ENCODE data around the gene CFAP119. TPM values are rescaled to one million over a fixed set of nuclear protein-coding genes. Genes with fewer than 3 reads are reported as not detected.
"Not testable (repeated sequence)": the region's sequence is repeated elsewhere in the genome, so short reads cannot be mapped to it uniquely, and the experiment has no call there.

CFAP119 gene
- total RNA-seq, result 3.3 TPM

DNA sequence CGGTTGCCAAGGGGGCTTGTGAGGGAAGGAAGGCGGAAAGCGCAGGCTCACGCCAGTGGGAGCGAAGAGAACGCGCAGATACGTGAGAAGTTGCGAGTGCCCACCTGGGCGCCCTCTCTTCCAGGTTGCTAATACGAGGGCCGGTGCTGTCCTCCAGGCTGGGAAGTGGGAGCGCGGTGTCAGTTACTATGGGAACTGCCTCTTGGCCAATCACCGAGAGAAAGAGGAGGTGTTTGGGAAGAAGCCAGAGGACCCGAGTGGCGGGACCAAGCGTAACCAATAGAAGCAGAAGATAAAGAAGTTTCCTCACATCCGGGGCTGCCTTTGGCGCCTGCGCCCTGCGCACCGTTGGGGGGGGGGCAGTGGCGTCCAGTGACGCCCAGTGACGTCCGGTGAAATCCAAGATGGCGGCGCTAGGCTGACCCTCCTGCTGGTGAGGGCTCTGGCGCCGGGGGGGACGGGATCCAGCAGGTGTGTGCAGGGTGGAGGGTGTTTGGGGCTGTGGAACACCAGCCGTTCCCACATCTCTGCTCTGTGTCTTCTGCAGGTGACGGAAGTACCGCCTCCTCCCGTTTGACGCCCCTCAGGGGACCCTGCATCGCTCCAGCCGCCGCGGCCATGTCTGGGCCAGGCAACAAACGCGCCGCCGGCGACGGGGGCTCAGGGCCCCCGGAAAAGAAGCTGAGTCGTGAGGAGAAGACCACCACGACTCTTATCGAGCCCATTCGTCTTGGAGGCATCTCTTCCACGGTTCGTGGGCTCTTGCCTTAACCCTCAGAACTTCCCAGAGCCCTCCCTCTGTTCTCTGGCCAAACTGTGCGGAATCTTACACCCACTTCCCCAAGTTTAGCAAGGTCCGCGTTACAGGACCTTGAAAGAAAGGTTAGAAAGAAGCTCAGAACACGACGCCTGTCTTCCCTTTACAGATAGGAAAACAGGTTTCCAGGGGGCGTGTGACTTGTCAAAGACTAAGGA lies at the start of gene CFAP119, which contains the start of gene RNF40:
Gene CFAP119, minus strand, starts transcription at position 135 of the 975 bp plus-strand sequence. CDS start 314 bp downstream, outside the sequence.
Gene RNF40, plus strand, starts transcription at position 395 of the 975 bp plus-strand sequence. Its CDS starts 224 bp downstream, at position 619.
- FAIRE-seq, result peak; percentile 94

DNA sequence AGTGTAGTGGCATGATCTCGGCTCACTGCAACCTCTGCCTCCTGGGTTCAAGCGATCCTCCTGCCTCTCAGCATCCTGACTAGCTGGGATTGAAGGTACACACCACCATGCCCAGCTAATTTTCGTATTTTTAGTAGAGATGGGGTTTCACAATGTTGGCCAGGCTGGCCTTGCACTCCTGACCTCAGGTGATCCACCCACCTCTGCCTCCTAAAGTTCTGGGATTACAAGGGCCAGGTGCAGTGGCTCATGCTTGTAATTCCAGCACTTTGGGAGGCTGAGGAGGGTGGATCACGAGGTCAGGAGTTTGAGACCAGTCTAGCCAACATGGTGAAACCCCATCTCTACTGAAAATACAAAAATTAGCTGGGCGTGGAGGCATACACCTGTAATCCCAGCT lies 47.8 kb upstream of the CFAP119 start:
- not testable (repeated sequence) for FAIRE-seq; DNase-seq (ENCODE audit: low spot score in 2 of 2)

More for the DNA sequence above, at the start of gene CFAP119, which contains the start of gene RNF40:
- DNase-seq (ENCODE audit: low spot score in 2 of 2), result peak; percentile 99 to 100

DNA sequence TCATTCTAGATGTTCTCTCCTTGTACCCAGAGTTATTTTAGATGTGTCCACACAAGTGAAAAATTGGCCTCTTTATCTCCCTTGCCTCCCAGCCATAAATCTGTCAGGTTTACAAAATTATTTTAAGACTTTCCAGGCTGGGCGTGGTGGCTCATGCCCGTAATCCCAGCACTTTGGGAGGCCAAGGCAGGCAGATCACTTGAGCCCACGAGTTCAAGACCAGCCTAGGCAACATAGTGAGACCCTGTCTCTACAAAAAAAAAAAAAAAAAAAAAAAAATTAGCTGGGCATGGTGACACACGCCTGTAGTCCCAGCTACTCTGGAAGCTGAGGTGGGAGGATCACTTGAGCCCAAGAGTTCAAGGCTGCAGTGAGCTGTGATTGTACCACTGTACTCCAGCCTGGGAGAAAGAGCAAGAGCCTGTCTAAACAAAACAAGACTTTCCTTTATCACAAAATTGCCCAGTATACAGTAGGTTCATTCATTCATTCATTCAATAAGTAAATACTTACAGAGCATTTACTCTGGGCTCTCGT lies 47.1 kb upstream of the CFAP119 start:
- not testable (repeated sequence) for FAIRE-seq; DNase-seq (ENCODE audit: low spot score in 2 of 2)

DNA sequence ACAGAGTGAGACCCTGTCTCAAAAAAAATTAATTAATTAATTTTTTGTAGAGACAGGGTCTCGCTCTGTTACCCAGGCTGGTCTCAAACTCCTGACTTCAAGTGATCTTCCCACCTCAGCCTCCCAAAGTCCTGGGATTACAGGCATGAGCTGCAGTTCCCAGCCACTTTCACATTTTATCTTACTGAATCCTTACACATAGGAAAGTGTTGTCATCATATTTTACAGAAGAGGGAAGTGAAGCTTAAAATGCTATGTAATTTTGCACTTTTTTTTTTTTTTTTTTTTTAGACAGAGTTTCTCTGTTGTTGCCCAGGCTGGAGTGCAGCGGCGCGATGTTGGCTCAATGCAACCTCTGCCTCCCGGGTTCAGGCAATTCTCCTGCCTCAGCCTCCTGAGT lies 46.3 kb upstream of the CFAP119 start:
- DNase-seq (ENCODE audit: low spot score in 2 of 2) (no peak), FAIRE-seq (no peak)

DNA sequence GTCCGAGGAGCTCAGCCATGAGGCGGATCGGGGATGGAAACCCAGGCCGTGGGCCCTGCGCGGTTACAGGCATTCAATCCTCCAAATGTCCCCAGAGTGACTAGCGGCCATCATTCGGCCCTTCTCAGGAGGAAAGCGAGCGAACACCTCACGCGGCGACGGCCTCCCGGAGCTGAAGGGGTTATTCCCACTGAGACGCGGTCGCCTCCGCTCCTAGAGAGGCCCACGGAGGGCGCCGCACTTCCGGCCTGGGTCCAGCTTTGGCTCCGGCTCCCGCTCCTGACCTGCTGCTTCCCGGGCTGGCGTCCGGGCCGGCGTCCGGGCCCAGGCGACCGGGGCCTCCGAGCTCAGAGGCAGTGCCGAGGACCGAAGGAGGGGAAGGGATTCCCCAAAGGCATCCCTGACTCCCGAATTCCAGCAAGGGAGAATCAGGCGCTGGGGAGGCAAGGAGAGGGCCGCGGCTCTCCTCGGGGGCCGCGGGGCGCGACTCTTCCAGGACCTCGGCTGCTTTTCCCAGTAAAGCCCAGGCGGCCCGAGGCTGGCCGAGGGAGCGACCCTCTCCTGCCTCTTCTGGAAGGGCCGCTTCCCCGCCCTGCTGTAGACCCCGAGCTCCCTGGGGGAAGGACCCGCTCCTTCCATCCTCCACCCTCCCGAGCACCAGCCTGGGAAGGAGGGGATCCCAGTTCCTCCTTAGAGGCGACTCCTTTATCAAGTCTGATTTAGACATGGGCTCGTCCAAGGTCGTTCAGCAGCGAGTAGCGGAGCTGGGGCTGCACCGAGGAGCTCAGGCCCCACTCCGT lies 43.7 kb upstream of the CFAP119 start:
- no peak for FAIRE-seq
- DNase-seq (ENCODE audit: low spot score in 2 of 2), result peak; percentile 88 to 95

DNA sequence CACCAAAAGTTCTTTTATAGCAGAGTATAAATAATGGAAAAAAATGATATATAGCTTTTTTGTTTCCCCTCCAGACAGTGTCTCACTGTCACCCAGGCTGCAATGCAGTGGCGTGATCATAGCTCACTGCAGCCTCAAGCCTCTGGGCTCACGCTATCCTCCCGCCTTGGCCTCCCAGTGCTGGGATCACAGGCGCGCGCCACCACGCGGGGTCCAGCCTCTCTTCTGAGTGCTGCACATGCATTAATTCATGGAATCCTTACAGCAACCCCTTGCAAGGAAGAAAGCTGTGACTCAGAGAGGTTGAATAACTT lies 43.2 kb upstream of the CFAP119 start:
- FAIRE-seq (no peak), DNase-seq (ENCODE audit: low spot score in 2 of 2) (no peak)

DNA sequence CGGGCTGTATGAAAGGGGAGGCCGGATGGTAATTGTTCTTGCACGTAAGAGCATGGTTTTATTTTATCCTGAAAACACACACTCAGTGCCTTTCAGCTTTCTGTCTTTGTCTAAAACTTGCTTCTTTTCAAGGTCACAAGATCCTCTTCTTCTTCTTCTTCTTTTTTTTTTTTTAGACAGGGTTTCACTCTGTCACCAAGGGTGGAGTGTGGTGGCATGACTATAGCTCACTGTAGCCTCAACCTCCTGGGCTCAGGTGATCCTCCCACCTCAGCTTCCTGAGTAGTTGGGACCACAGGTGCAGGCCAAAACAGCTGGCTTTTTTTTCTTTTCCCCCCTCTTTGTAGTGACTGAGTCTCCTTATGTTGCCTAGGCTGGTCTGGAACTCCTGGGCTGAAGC lies 41.1 kb upstream of the CFAP119 start:
- DNase-seq (ENCODE audit: low spot score in 2 of 2) (no peak), FAIRE-seq (no peak)

DNA sequence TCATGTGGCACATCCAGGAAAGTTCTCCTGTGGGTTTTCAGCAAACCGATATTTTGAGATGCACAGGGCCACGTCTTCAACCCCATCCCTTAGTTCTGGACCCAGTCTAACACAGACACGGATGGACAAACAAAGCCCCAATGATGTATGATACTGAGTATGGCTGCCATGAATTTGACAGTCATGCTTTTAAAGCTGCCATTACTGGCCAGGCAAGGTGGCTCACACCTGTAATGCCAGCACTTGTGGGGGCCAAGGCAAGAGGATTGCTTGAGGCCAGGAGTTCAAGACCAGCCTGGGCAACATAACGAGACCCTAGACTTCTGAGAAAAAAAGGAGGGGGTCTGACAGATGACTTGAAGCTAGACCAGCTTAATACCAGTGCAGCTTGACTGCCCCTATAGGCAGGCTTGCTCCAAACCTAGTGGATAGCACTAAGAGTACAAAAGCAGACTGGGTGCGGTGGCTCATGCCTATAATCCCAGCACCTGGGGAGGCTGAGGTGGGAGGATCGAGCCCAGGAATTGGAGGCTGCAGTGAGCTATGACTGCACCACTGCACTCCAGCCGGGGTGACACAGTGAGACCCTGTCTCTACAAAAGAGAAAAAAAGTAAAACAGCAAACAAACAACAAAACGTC lies 35.9 kb upstream of the CFAP119 start:
- DNase-seq (ENCODE audit: low spot score in 2 of 2), result no peak
- no peak for FAIRE-seq

DNA sequence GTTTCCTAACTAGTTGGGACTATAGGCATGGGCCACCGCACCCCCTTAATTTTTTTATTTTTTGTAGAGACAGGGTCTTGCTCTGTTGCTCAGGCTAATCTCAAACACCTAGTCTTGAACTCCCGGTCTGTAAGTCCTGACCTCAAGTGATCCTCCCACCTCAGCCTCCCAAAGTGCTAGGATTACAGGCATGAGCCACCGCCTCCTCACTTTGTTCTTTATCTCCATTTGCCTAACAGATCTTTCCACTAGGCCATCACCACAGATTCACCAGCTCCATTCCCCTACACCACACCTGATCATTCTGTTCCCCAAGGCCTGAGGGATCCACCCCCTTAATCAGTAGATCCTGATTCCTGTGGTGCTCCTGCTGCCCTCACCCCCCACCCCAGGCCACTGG lies 32.8 kb upstream of the CFAP119 start:
- no peak for FAIRE-seq

DNA sequence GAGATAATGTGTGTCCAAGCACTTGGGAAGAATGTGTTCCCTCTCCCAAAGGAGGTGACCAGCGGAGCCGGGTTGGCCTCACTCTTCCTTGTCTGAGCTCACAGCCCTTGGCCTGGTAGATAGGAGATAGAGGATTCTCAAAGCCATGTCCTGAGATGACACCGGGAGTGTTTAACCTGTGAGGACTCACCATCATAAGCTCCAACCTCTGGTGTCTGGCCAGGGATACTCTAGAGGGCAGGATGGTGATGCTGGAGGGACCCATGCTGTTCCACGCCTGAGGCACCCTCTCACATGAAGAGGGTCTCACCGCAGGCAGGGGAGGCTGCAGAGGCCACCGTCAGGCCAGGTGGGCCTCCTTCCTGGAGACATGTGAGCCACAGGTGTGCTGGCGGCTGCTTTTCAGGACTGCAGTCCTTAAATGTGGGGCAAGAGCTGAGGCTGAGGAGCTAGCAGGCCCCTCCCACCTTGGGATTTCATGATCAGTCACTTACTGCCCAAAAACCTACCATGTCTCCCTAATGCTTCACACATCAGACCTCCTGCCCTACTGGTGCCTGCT lies 31.7 kb upstream of the CFAP119 start:
- FAIRE-seq, result no peak
- DNase-seq (ENCODE audit: low spot score in 2 of 2), result no peak

More for the DNA sequence above, 32.8 kb upstream of the CFAP119 start:
- DNase-seq (ENCODE audit: low spot score in 2 of 2), result no peak

DNA sequence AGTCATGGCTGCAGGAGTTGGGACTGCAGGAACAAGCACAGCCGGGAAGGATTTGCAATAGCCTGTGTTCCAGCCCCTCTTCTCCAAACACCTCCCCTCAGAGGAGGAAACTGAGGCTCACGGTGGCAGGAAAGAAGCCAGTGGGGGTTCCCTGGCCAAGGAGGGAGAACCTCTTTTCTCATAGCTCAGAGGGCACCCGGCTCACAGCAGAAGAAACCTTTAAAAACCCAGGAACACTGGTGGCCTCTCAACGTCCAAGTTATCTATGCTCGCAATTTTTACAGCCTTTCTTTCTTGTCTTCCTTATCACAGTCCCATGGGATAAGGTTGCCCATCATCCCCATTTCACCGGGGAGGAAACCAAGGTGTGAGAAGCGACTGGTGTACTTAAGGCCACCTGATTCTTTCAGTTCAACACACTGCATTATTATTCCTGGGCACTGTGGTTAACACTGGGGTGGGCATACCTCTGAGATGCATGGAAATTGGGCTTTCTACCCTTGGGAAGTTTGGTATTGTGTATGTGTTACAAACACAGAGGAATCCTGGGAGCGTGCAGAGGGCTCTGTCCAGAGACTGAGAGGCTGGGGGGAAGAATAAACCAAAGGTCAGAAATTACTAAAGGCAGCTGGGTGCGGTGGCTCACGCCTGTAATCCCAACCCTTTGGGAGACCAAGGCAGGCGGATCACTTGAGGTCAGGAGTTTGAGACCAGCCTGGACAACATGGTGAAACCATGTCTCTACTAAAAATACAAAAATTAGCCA lies 25.9 kb upstream of the CFAP119 start:
- FAIRE-seq (no peak), DNase-seq (ENCODE audit: low spot score in 2 of 2) (no peak)

DNA sequence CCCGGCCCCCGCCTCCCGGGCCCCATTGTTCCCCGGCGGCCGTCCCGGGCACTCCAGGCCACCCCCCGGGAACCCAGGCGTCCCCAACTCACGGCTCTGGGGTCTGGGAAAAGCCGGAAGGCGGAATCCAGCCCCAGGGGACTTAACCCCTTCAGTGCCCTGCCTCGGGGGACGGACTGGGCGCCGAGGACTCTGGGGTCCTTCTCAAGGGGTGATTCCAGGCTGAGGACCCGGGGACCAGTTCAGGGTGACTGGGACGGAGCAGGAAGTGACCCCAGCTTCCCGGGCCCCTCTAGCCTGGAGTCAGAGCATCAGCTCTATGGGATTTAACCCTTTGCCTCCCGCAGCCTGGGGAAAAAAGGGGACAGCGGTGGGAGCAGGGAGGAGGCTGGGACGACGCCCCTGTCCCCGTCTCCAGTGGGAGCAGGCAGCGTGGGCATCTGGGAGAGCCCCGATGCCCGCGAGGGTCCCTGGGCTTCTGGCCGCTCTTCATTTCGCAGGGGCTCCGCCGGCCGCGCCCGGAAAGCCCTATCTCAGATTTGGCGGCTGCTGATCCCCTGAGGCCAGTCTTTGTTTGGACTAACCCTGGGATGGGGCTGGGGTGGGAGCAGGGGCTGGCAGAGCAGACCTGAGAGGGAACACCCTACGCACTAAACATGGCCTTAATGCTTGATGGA lies 25.2 kb upstream of the CFAP119 start, which contains the start of gene ZNF629:
Gene ZNF629, minus strand, starts transcription at position 270 of the 677 bp plus-strand sequence. CDS start 2,723 bp downstream, outside the sequence.
- FAIRE-seq, result no peak

DNA sequence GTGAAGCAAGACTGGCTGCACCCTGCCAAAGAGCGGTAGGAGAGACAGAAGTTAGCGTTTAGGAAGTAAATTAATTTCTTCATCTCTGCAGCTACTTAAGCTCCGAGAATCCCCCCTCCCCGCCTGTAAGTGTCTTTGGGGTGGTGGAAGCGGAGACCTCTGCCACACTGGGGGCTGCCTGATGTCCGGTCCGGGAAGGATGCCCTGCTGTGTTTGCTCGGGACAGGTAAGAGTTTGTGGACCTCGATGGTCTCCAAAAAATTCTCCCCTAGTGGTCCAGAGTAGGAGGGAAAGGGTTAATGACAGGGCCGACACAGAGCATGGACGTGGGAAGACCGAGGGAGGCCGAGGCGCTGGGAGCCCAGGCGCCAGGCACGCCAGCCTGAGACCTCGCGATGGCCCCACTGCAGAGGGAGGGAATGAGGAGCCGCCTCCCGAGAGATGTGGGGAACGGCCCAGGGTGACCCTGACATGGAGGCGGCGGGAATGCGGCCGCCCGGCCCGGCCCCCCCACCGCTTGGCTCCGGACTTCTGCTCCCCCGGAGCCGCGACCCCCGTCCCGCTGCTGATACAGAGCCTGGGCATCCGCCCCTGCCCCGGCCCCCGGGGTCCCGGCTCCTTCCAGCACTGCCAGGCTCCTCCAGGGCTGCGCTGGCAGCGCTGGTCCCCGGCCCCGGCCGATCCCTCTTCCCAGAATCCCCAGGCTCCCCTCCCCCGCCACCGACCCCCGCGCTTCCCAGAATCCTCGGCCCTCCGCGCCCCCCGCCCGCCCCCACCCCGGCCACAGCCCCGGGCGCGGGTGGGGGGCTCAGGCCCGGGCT lies 24.5 kb upstream of the CFAP119 start:
- DNase-seq (ENCODE audit: low spot score in 2 of 2), result peak; percentile 59 to 74
- FAIRE-seq, result no peak

More for the DNA sequence above, 25.2 kb upstream of the CFAP119 start, which contains the start of gene ZNF629:
- peak; percentile 95 for DNase-seq (ENCODE audit: low spot score in 2 of 2)

DNA sequence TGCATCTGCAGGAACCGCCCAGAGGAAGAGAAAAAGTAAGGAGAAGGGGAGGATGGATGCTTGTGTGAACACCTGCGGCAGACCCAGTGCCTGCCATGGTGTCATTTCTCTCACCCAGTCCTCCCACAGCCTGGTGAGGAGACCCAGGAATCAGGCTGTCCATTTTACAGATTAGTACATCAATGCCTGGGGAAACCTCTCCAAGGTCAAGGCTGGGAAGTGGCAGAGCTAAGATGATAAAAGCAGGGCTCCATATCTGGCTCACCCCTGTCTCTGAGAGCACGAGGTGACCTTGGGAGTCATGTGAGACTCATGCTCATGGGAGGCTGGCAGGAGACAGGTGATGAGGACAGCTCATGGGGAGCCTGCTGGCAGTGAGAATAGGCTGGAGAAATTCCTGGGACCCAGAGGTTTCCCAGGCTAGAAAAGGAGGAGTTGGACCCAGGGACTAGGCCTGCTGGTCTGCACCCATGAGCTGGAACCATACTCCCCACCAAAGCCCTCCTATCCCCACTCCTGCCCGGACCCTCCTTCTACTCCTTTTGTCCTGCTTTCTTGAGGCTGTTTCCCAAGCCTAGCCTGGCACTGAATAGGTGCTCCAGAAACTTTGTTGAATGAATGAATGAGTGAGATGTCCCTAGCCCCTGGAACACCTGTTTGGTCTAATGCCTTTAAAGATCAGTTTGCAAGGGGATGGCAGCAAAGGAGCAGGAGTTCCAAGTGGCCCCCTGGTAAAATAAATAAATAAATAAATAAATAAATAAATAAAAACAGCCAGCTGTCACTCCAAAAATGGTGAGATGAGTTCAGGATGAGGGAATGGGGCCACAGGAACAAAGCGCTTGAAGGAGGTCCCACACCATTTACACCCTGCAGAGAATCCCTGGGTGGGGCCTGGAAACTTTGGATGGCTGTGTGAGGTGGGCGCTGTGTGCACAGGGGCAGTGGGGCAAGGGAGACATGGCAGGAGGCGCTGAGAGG lies 23.6 kb upstream of the CFAP119 start:
- no peak for FAIRE-seq
- DNase-seq (ENCODE audit: low spot score in 2 of 2), result no peak

DNA sequence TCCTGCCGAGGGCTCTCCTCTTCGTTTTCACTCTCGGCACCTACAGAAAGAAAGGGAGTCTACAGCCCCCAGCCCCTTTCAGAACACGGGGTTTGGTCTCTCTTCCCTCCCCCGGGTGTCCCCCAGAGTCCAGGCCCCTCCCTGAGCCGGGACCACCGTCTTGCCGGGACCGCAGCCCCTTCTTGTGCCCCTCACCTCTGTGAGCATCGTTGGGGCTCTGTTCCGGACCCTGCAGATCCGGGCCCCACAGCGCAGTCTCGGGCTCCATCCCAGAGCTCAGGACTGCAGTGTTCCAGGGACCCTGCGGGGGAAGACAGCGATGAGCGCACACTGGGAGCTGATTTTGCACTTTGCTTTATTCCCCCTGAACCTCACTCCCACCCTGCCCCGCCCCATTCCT lies 22.4 kb upstream of the CFAP119 start:
- DNase-seq (ENCODE audit: low spot score in 2 of 2) (no peak), FAIRE-seq (no peak)

Data from frontal cortex (tissue), 4 donors.